PC-3 (cell line): Measurements from ENCODE around the gene UPK3A. TPM values are rescaled to one million over a fixed set of nuclear protein-coding genes. Genes with fewer than 3 reads are reported as not detected.

Experiments
- ATAC-seq: fragments of 200-7000 bp; cut with Tn5 transposase; 2 replicates; pipeline ENCODE4 v1.9.1; 2020; ENCODE audit warnings: mild to moderate bottlenecking, moderate library complexity
- BruUV-seq: library from RNA; stranded (reverse); fragments of 400-500 nt; replicated peaks from 2 replicates; lab custom pipeline; 2021; lab: Mats Ljungman, UMichigan
- CTCF ChIA-PET: fragments of 300-600 bp; sonication (Branson Sonifier 250); formaldehyde crosslinking; loops from one replicate; lab custom pipeline; 2022; ENCODE audit warnings: antibody characterized with exemption; lab: Charles Lee
- POLR2A ChIA-PET: fragments of 300-600 bp; sonication (Branson Sonifier 250); formaldehyde crosslinking; loops from one replicate; lab custom pipeline; 2022; ENCODE audit warnings: antibody characterized with exemption; ENCODE audit not compliant: unreplicated experiment; lab: Charles Lee
- DNase-seq: peaks from one replicate; pipeline ENCODE4 v3.0.0-alpha.2; 2015
- H2AFZ ChIP-seq: fragments of 300-600 bp; sonication (generic); 2 replicates; pipeline ENCODE4 v1.6.0; 2016; ENCODE audit warnings: antibody characterized with exemption, low read length
- H3F3A ChIP-seq: fragments of 300-600 bp; sonication (generic); one replicate; pipeline ENCODE4 v1.6.0; 2017; ENCODE audit warnings: antibody characterized with exemption, low read length, control low read depth, mild to moderate bottlenecking; ENCODE audit not compliant: unreplicated experiment
- H3K27ac ChIP-seq: fragments of 300-600 bp; sonication (generic); 2 replicates; pipeline ENCODE4 v1.5.1; 2016; ENCODE audit warnings: mild to moderate bottlenecking, low read length
- H3K27me3 ChIP-seq: fragments of 300-600 bp; sonication (generic); 2 replicates; pipeline ENCODE4 v1.6.1; 2016; ENCODE audit warnings: low read length, mixed read lengths
- H3K36me3 ChIP-seq: fragments of 300-600 bp; sonication (generic); 2 replicates; pipeline ENCODE4 v1.6.1; 2016; ENCODE audit warnings: low read depth, mixed run types, low read length, mixed read lengths
- H3K4me1 ChIP-seq: fragments of 300-600 bp; sonication (generic); 2 replicates; pipeline ENCODE4 v1.5.1; 2016; ENCODE audit warnings: low read length; ENCODE audit not compliant: insufficient read depth
- H3K4me2 ChIP-seq: fragments of 300-600 bp; sonication (generic); 2 replicates; pipeline ENCODE4 v1.6.0; 2016; ENCODE audit warnings: low read length
- H3K4me3 ChIP-seq: fragments of 300-600 bp; sonication (generic); 2 replicates; pipeline ENCODE4 v1.5.1; 2016; ENCODE audit warnings: mild to moderate bottlenecking, low read length, mixed read lengths
- H3K79me2 ChIP-seq: fragments of 300-600 bp; sonication (generic); 2 replicates; pipeline ENCODE4 v1.6.1; 2017; ENCODE audit warnings: low read length, mixed read lengths
- H3K9ac ChIP-seq: fragments of 300-600 bp; sonication (generic); 2 replicates; pipeline ENCODE4 v1.6.0; 2016; ENCODE audit warnings: mild to moderate bottlenecking, low read length
- H3K9me2 ChIP-seq: fragments of 300-600 bp; sonication (generic); replicated peaks from 2 replicates; pipeline ENCODE4 v1.6.1; 2016; ENCODE audit warnings: mixed run types, low read length, mixed read lengths
- H3K9me3 ChIP-seq: fragments of 300-600 bp; sonication (generic); 2 replicates; pipeline ENCODE4 v1.6.1; 2016; ENCODE audit warnings: low read length, mixed read lengths
- H4K20me1 ChIP-seq: fragments of 300-600 bp; sonication (generic); 2 replicates; pipeline ENCODE4 v1.6.1; 2016; ENCODE audit warnings: low read length, mixed read lengths
- CTCF ChIP-seq: fragments of 300-600 bp; sonication (generic); conservative IDR thresholded peaks from 2 replicates; pipeline ENCODE4 v1.5.1; 2017; ENCODE audit warnings: antibody characterized with exemption, low read depth, mild to moderate bottlenecking, low read length
- EZH2 ChIP-seq: fragments of 300-600 bp; sonication (generic); IDR thresholded peaks from one replicate; pipeline ENCODE4 v1.6.1; 2017; ENCODE audit warnings: antibody characterized with exemption, mild to moderate bottlenecking, low read length; ENCODE audit not compliant: unreplicated experiment
- EZH2phosphoT487 ChIP-seq: fragments of 300-600 bp; sonication (generic); IDR thresholded peaks from 2 replicates; pipeline ENCODE4 v1.6.1; 2018; ENCODE audit warnings: mild to moderate bottlenecking, antibody characterized with exemption, low read length, borderline replicate concordance
- intact Hi-C: fragments of 100-400 bp; cut with micrococcal nuclease; formaldehyde crosslinking; loops from 2 replicates; pipeline ENCODE4 v1.9.0; 2023
- total RNA-seq: library from RNA; depleted of rRNA; stranded (reverse); fragments of >200 nt; gene quantifications from 2 replicates; pipeline ENCODE4 v1.2.3, GENCODE V29; 2014; rRNA removed

The UPK3A gene
- total RNA-seq, 1 experiment from 2014 or later: 1.1 TPM

- H3K27me3 ChIP-seq: no peaks in the 10 kb centered on the region
- POLR2A ChIA-PET: no interaction called here
- no peaks in the 10 kb centered on the region for H3F3A ChIP-seq
- H2AFZ ChIP-seq: no peak overlapping the region
- H3K27ac ChIP-seq: no peak overlapping the region
- H3K79me2 ChIP-seq: no peaks in the 10 kb centered on the region
- no peak overlapping the region for H3K4me2 ChIP-seq
- no peak overlapping the region for H3K4me3 ChIP-seq
- H4K20me1 ChIP-seq: no peaks in the 10 kb centered on the region
- H3K9ac ChIP-seq: no peak overlapping the region
- ATAC-seq: no peak
- intact Hi-C loops: no loop called here
- TF ChIP-seq CTCF (no peak), EZH2phosphoT487 (no peak), EZH2 (no peak)
- H3K9me2 ChIP-seq: no peaks in the 10 kb centered on the region
- H3K36me3 ChIP-seq: peaks cover 7% of the 10 kb centered on the region; the same call in 1 of the 2 replicates
- H3K4me1 ChIP-seq: no peaks in the 10 kb centered on the region
- DNase-seq: no peak
- no peaks in the 10 kb centered on the region for H3K9me3 ChIP-seq
- BruUV-seq: no TSS peak
- CTCF ChIA-PET: no interaction called here
Observed at GRCh38 chr22:45343143-45343542, 58.4 kb downstream of the UPK3A start.

- intact Hi-C loops: no loop called here
- TF ChIP-seq EZH2phosphoT487: no peak
- no peak for TF ChIP-seq CTCF
- no peak for TF ChIP-seq EZH2
- peaks cover 7% of the 10 kb centered on the region; the same call in 1 of the 2 replicates for H3K36me3 ChIP-seq
- no peak overlapping the region for H3K27ac ChIP-seq
- H3K4me1 ChIP-seq: no peaks in the 10 kb centered on the region
- H3K4me2 ChIP-seq: no peak overlapping the region
- no peaks in the 10 kb centered on the region for H3K27me3 ChIP-seq
- no peaks in the 10 kb centered on the region for H3K79me2 ChIP-seq
- no peak overlapping the region for H2AFZ ChIP-seq
- no peaks in the 10 kb centered on the region for H3K9me3 ChIP-seq
- H3K9ac ChIP-seq: no peak overlapping the region
- H3K4me3 ChIP-seq: no peak overlapping the region
- POLR2A ChIA-PET: no interaction called here
- no TSS peak for BruUV-seq
- CTCF ChIA-PET: no interaction called here
- ATAC-seq: no peak
- no peaks in the 10 kb centered on the region for H4K20me1 ChIP-seq
- no peak for DNase-seq
- H3F3A ChIP-seq: no peaks in the 10 kb centered on the region
- H3K9me2 ChIP-seq: no peaks in the 10 kb centered on the region
Observed at GRCh38 chr22:45344334-45344733, 59.6 kb downstream of the UPK3A start.

Other genes starting within 250 kb of the UPK3A start
- gene NUP50, start 121.0 kb upstream of the UPK3A start, total RNA-seq: 65.0 and 69.9 TPM in 2 replicates
- 29.8 and 39.2 TPM in 2 replicates for gene KIAA0930, start 44.1 kb upstream of the UPK3A start, total RNA-seq
- gene FAM118A, start 25.0 kb downstream of the UPK3A start, total RNA-seq: 19.6 and 20.3 TPM in 2 replicates
- 0.04 TPM in 1 of 2 replicates, not detected in the other for gene SMC1B, start 128.7 kb downstream of the UPK3A start, total RNA-seq
- 2.7 and 4.5 TPM in 2 replicates for gene RIBC2, start 128.7 kb downstream of the UPK3A start, total RNA-seq
- 13.4 and 17.4 TPM in 2 replicates for gene FBLN1, start 217.9 kb downstream of the UPK3A start, total RNA-seq